Stimulated activated CD4-positive, alpha-beta T cell treated with anti-CD3 and anti-CD28 coated beads, Interleukin-4, amount 100 ng/mL, for 24 hours (primary cell): ENCODE results near the gene CDH15.
A peak's percentile ranks its signal among the peaks of the same experiment; 100 is the strongest.
"Not testable (repeated sequence)": the region's sequence is repeated elsewhere in the genome, so short reads cannot be mapped to it uniquely, and the experiment has no call there.

ENCODE experiments used
- DNase-seq: peaks from one replicate; pipeline ENCODE4 v3.0.0-alpha.2; 2020

The CDH15 gene

GRCh38 chr16:89173174-89173921 lies 1.8 kb downstream of the CDH15 start:
- no peak for DNase-seq

- DNase-seq = no peak
Observed at GRCh38 chr16:89174055-89174827, 2.7 kb downstream of the CDH15 start.

- DNase-seq = no peak
Observed at GRCh38 chr16:89174877-89175276, 3.3 kb downstream of the CDH15 start.

GRCh38 chr16:89175280-89176146 lies 4.0 kb downstream of the CDH15 start:
- DNase-seq = no peak

GRCh38 chr16:89176147-89176690 lies 4.7 kb downstream of the CDH15 start:
- DNase-seq = no peak

- DNase-seq = no peak
Observed at GRCh38 chr16:89176717-89177116, 5.2 kb downstream of the CDH15 start.

- no peak for DNase-seq
Observed at GRCh38 chr16:89177501-89177900, 6.0 kb downstream of the CDH15 start.

- DNase-seq = no peak
Observed at GRCh38 chr16:89178453-89179147, 7.1 kb downstream of the CDH15 start.

GRCh38 chr16:89179148-89179484 lies 7.6 kb downstream of the CDH15 start:
- DNase-seq = no peak

- DNase-seq = no peak
Observed at GRCh38 chr16:89179656-89180315, 8.2 kb downstream of the CDH15 start.

- no peak for DNase-seq
Observed at GRCh38 chr16:89183463-89183862, 11.9 kb downstream of the CDH15 start.

- DNase-seq = no peak
Observed at GRCh38 chr16:89183975-89184676, 12.6 kb downstream of the CDH15 start.

- no peak for DNase-seq
Observed at GRCh38 chr16:89184677-89184932, 13.1 kb downstream of the CDH15 start.

- no peak for DNase-seq
Observed at GRCh38 chr16:89184933-89185794, 13.6 kb downstream of the CDH15 start.

GRCh38 chr16:89185887-89186592 lies 14.5 kb downstream of the CDH15 start:
- not testable (repeated sequence) for DNase-seq

GRCh38 chr16:89186593-89187031 lies 15.1 kb downstream of the CDH15 start:
- DNase-seq = not testable (repeated sequence)

- DNase-seq = peak; percentile 49
Observed at GRCh38 chr16:89187032-89187769, 15.7 kb downstream of the CDH15 start.

GRCh38 chr16:89187770-89188392 lies 16.3 kb downstream of the CDH15 start:
- no peak for DNase-seq
